ENCODE data around the gene ANOS1. TPM values are rescaled to one million over a fixed set of nuclear protein-coding genes. Genes with fewer than 3 reads are reported as not detected.

ANOS1 gene
- total RNA-seq, 1 donor from 2014 or later = 0.26 TPM

GRCh38 chrX:8755116-8755515 lies 23.2 kb upstream of the ANOS1 start:
- Histone ChIP-seq H3K27me3 (ENCODE audit: control insufficient read depth, insufficient read depth, low read length) (no peaks in the 10 kb centered on the region), H3K4me3 (ENCODE audit: low read depth, low read length) (no peak overlapping the region), H3K36me3 (ENCODE audit: control insufficient read depth, insufficient read depth, low read length) (no peaks in the 10 kb centered on the region)
- no peak for FAIRE-seq
- no peak for TF ChIP-seq CTCF (IDR thresholded peaks at IDR 0.05; ENCODE audit: insufficient read depth, low read length, severe bottlenecking)
- DNase-seq (ENCODE audit: low read depth) = no peak

GRCh38 chrX:8749697-8750096 lies 17.8 kb upstream of the ANOS1 start:
- no peak for DNase-seq (ENCODE audit: low read depth)
- no peak for FAIRE-seq
- TF ChIP-seq CTCF (IDR thresholded peaks at IDR 0.05; ENCODE audit: insufficient read depth, low read length, severe bottlenecking) = no peak
- no peaks in the 10 kb centered on the region for H3K36me3 ChIP-seq (ENCODE audit: control insufficient read depth, insufficient read depth, low read length)
- no peaks in the 10 kb centered on the region for H3K27me3 ChIP-seq (ENCODE audit: control insufficient read depth, insufficient read depth, low read length)
- H3K4me3 ChIP-seq (ENCODE audit: low read depth, low read length) = no peak overlapping the region

GRCh38 chrX:8748855-8749254 lies 16.9 kb upstream of the ANOS1 start:
- FAIRE-seq (no peak), DNase-seq (ENCODE audit: low read depth) (peak; percentile 36)
- H3K4me3 ChIP-seq (ENCODE audit: low read depth, low read length) = no peak overlapping the region
- no peaks in the 10 kb centered on the region for H3K36me3 ChIP-seq (ENCODE audit: control insufficient read depth, insufficient read depth, low read length)
- H3K27me3 ChIP-seq (ENCODE audit: control insufficient read depth, insufficient read depth, low read length) = no peaks in the 10 kb centered on the region
- peak; percentile 60 for TF ChIP-seq CTCF (IDR thresholded peaks at IDR 0.05; ENCODE audit: insufficient read depth, low read length, severe bottlenecking)

- Histone ChIP-seq H3K4me3 (ENCODE audit: low read depth, low read length) (no peak overlapping the region), H3K36me3 (ENCODE audit: control insufficient read depth, insufficient read depth, low read length) (no peaks in the 10 kb centered on the region), H3K27me3 (ENCODE audit: control insufficient read depth, insufficient read depth, low read length) (no peaks in the 10 kb centered on the region)
- no peak for DNase-seq (ENCODE audit: low read depth)
- no peak for FAIRE-seq
- TF ChIP-seq CTCF (IDR thresholded peaks at IDR 0.05; ENCODE audit: insufficient read depth, low read length, severe bottlenecking) = peak; percentile 70
Measured at GRCh38 chrX:8743126-8743732, 11.3 kb upstream of the ANOS1 start.

- no peaks in the 10 kb centered on the region for H3K36me3 ChIP-seq (ENCODE audit: control insufficient read depth, insufficient read depth, low read length)
- DNase-seq (ENCODE audit: low read depth) (no peak), FAIRE-seq (peak; percentile 23)
- H3K27me3 ChIP-seq (ENCODE audit: control insufficient read depth, insufficient read depth, low read length) = no peaks in the 10 kb centered on the region
- H3K4me3 ChIP-seq (ENCODE audit: low read depth, low read length) = no peak overlapping the region
- TF ChIP-seq CTCF (IDR thresholded peaks at IDR 0.05; ENCODE audit: insufficient read depth, low read length, severe bottlenecking) = no peak
Measured at GRCh38 chrX:8741981-8742380, 10.0 kb upstream of the ANOS1 start.

GRCh38 chrX:8738588-8739189 lies 6.8 kb upstream of the ANOS1 start:
- Histone ChIP-seq H3K27me3 (ENCODE audit: control insufficient read depth, insufficient read depth, low read length) (no peaks in the 10 kb centered on the region), H3K36me3 (ENCODE audit: control insufficient read depth, insufficient read depth, low read length) (no peaks in the 10 kb centered on the region), H3K4me3 (ENCODE audit: low read depth, low read length) (no peak overlapping the region)
- FAIRE-seq = no peak
- DNase-seq (ENCODE audit: low read depth) = no peak
- peak; percentile 41 for TF ChIP-seq CTCF (IDR thresholded peaks at IDR 0.05; ENCODE audit: insufficient read depth, low read length, severe bottlenecking)
